Fibroblast of mammary gland (primary cell): ENCODE measurements around the gene TMEM131.
"Not testable (repeated sequence)": the region's sequence is repeated elsewhere in the genome, so short reads cannot be mapped to it uniquely, and the experiment has no call there.

Experiments used
- DNase-seq: peaks from one replicate; pipeline ENCODE4 v3.0.0-alpha.2; 2010; ENCODE audit warnings: low read depth
- H3K4me3 ChIP-seq: 2 replicates; pipeline ENCODE4 v1.5.1; 2011; ENCODE audit warnings: low read depth, mild to moderate bottlenecking, low read length, moderate library complexity; ENCODE audit not compliant: control insufficient read depth
- TF ChIP-seq, protein P1 (sequence below): conservative IDR thresholded peaks from 2 replicates; pipeline ENCODE4 v1.5.1; 2011; ENCODE audit warnings: low read depth, low read length, inconsistent platforms; ENCODE audit not compliant: control insufficient read depth, insufficient read depth

The TMEM131 gene

DNA sequence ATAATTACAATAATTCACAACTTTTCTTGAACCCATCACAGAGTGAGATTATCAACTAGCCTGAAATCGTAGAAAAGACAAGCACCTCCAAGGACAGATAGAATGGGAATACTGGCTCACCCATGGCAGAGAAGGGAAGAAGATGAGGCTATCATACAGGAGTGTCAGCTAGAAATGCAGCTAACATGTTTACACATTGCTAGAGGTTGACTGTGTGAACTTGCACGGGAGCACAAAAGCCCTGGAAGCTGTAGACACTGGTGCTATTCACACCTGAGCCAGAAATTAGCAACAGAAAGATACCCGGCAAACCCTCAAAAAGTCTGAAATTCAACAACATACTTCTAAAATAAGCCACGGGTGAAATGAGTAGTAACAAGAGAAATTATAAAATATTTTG, 150.6 kb downstream of the TMEM131 start:
- TF ChIP-seq, protein P1, sequence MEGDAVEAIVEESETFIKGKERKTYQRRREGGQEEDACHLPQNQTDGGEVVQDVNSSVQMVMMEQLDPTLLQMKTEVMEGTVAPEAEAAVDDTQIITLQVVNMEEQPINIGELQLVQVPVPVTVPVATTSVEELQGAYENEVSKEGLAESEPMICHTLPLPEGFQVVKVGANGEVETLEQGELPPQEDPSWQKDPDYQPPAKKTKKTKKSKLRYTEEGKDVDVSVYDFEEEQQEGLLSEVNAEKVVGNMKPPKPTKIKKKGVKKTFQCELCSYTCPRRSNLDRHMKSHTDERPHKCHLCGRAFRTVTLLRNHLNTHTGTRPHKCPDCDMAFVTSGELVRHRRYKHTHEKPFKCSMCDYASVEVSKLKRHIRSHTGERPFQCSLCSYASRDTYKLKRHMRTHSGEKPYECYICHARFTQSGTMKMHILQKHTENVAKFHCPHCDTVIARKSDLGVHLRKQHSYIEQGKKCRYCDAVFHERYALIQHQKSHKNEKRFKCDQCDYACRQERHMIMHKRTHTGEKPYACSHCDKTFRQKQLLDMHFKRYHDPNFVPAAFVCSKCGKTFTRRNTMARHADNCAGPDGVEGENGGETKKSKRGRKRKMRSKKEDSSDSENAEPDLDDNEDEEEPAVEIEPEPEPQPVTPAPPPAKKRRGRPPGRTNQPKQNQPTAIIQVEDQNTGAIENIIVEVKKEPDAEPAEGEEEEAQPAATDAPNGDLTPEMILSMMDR: no peak
- DNase-seq: no peak
- H3K4me3 ChIP-seq: no peak overlapping the region

DNA sequence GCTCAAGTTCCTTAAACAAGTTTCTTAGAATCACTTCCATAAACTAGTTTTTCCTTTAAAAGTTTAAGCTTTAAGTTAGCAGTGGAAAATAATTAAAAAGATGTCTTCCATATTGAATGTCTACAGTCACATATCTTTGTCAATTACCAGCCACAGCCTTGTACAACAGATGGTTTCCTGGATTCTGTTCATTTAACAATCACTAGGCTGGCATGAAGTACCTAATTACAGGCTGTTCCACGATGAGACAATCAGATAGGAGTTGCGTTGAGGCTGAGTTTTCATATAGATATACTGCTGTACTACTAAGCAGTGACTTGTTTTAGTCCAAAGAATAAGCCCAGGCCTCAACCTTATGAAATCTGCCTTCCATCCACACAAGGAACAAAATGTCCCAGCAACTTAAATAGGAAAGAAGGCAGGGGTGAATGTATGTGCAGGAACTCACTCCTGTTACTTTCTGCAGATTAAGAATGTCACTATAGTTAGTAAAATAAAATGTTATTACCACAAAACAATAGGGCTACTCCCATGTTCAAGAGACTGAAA, 151.4 kb downstream of the TMEM131 start:
- no peak overlapping the region for H3K4me3 ChIP-seq
- TF ChIP-seq, protein P1: no peak
- DNase-seq: no peak

GRCh38 chr2:97840198-97840597, 155.6 kb downstream of the TMEM131 start:
- DNase-seq: no peak
- no peak overlapping the region for H3K4me3 ChIP-seq
- TF ChIP-seq, protein P1: no peak

GRCh38 chr2:97834610-97835009, 161.1 kb downstream of the TMEM131 start:
- no peak for DNase-seq
- no peak overlapping the region for H3K4me3 ChIP-seq
- TF ChIP-seq, protein P1: no peak

GRCh38 chr2:97831121-97831520, 164.6 kb downstream of the TMEM131 start:
- no peak for DNase-seq
- TF ChIP-seq, protein P1: no peak
- H3K4me3 ChIP-seq: no peak overlapping the region

DNA sequence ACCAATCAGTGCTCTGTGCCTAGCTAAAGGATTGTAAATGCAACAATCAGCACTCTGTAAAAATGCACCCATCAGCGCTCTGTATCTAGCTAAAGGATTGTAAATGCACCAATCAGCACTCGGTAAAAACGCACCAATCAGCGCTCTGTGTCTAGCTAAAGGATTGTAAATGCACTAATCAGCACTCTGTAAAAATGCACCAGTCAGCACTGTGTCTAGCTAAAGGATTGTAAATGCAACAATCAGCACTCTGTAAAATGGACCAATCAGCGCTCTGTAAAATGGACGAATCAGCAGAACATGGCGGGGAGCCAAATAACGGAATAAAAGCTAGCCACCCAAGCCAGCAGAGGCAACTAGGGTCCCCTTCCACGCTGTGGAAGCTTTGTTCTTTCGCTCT, 166.5 kb downstream of the TMEM131 start:
- H3K4me3 ChIP-seq, DNase-seq: not testable (repeated sequence)

DNA sequence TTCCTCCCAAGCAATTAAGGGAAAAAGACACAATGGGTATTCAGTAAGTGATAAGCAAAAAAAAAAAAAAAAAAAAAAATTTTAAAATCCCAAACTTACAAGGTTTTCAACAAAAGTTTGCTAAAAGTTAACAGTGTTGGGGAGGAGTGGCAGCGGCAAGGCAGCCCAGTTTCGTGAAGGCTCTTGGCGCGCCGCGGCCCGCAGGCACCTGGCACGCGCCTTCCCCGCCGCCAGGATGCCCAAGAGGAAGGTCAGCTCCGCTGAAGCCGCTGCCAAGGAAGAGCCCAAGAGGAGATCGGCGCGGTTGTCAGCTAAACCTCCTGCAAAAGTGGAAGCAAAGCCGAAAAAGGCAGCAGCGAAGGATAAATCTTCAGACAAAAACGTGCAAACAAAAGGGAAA, 168.7 kb downstream of the TMEM131 start:
- DNase-seq, H3K4me3 ChIP-seq: not testable (repeated sequence)

GRCh38 chr2:97826266-97826847, 169.4 kb downstream of the TMEM131 start:
- H3K4me3 ChIP-seq, DNase-seq: not testable (repeated sequence)

DNA sequence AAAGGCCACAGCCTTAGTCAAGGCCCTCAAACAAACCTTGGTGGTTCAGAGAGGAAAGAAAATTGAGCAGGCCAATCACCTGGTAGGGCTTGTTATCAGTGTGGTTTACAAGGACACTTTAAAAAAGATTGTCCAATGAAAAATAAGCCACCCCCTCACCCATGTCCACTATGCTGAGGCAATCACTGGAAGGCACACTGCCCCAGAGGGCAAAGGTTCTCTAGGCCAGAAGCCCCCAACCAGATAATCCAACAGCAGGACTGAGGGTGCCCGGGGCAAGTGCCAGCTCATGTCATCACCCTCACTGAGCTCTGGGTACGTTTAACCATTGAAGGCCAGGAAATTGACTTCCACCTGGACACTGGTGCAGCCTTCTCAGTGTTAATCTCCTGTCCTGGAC, 171.7 kb downstream of the TMEM131 start:
- DNase-seq: not testable (repeated sequence)

GRCh38 chr2:97821862-97822261, 173.9 kb downstream of the TMEM131 start:
- H3K4me3 ChIP-seq, DNase-seq: not testable (repeated sequence)

More for the DNA sequence above, 171.7 kb downstream of the TMEM131 start:
- H3K4me3 ChIP-seq: not testable (repeated sequence)
